SW480 (cell line): ENCODE results near the gene RNF34.
A peak's percentile ranks its signal among the peaks of the same experiment; 100 is the strongest.

Experiments used
- DNase-seq: peaks from one replicate; pipeline ENCODE4 v3.0.0-alpha.2; 2016; ENCODE audit warnings: low spot score

Gene RNF34

DNA sequence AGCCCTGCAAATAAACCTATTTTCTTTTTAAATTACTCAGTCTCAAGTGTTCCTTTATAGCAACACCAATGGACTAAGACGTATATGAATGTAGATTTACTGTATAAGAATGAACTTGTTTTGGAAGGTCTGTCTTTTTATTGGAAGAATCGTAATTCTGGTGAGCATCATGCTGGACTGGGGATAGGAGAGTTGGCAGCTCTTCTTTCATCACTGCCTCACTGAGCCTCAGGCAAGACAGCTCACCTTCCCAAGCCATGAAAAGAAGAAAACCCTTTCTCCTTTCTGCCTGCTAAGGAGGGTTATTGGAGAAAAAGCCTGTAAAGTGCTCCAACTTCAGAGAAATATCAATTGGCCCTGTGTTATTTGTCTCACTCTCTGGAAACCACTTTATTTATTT, 9.1 kb upstream of the RNF34 start:
- DNase-seq, result no peak

- no peak for DNase-seq
These were observed 8.1 kb upstream of the RNF34 start for GRCh38 chr12:121391619-121392324.

- no peak for DNase-seq
These were observed 7.6 kb upstream of the RNF34 start for GRCh38 chr12:121392325-121392716.

GRCh38 chr12:121397521-121397920, 2.4 kb upstream of the RNF34 start:
- no peak for DNase-seq

GRCh38 chr12:121398355-121398754, 1.6 kb upstream of the RNF34 start:
- DNase-seq, result no peak

DNA sequence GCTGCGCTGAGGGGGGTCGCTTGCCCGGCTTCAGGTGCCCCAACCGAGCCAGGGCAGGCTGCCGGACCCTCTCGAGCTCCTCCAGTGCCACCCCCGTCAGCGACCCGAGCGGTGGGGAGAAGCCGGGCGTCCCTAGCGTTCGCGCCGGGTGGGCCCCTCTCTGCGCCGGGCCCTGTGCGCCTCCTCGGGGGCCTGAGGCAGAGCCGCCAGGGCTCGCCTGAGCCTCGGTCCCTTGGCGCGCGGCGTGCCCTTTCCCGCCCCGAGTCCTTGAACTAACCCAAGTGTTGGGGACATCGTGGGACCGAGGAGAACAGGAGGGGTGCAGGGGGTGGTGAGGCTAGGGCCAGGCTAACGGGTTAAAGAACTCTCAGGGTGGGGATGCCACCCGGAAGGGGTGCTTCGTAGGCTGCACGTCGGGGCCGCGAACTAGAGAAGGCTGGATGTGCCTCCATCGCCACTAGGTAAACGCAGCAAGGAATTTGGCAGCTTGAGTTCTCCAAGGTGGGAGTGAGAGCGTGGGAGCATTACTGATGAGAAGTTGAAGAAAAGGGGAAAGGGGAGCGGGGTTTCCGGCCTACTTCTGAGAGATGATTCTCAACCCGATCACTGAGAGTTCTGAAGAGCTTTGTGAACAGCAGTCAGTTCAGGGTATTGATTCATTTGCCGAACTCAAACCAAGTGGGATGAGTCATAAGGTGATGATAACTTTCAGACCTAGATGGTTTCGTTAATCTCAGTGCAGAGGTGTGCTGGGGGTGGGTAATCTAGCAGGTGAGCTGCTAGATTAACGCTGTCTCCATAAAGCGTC, 618 bp downstream of the RNF34 start:
- DNase-seq, result peak; percentile 52

DNA sequence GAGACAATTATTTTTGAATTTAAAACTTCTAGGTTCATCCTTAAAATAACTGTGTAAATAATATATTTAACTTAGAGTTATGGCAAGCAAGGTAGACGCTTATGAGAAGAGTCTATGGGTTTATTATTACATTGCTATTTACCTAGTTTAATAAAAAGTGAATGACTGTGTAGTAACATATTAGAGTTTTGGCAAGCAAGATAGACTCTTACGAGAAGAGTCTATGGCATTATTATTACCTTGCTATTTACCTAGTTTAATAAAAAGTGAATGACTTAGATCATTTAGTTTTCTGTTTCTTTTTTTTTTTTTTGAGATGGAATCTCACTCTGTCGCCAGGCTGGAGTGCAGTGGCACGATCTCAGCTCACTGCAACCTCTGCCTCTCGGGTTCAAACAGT, 3.8 kb downstream of the RNF34 start:
- DNase-seq, result no peak

DNA sequence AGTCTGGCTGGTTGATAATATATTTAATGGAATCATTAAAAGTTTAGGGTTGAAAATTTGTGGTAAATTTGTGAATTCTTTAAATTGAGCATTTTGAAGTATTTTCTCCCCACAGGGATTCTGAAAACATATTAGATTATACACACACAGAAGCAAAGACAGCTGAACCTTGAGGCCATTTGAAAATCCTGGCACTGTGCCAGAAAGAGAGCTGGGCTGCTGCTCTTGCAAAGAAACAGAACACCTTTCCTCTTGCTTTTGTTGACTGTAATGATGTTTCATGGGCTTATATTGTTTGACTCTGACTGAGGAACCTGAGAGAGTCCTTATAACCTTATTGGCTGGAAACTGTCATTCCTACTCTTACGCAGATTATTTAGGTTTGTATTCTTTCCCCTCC, 4.8 kb downstream of the RNF34 start:
- no peak for DNase-seq

DNA sequence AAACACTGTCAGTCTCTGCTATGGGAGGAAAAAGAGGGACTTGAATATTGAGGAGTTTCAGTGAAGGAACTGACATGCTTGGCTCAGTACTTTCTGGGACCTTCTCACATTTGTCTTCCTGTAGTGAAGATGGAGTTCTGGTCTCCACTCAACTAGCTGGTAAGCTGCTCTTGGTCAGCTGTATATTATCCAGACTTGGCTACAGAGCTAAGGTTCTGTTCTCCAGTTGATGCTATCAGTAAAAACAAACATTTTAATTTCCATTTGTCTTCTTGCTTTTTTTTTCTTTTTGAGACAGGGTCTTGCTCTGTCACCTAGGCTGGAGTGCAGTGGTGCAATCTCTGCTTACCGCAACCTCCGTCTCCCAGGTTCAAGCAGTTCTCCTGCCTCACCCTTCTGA, 5.3 kb downstream of the RNF34 start:
- no peak for DNase-seq

GRCh38 chr12:121413917-121414316, 14.0 kb downstream of the RNF34 start:
- no peak for DNase-seq

DNA sequence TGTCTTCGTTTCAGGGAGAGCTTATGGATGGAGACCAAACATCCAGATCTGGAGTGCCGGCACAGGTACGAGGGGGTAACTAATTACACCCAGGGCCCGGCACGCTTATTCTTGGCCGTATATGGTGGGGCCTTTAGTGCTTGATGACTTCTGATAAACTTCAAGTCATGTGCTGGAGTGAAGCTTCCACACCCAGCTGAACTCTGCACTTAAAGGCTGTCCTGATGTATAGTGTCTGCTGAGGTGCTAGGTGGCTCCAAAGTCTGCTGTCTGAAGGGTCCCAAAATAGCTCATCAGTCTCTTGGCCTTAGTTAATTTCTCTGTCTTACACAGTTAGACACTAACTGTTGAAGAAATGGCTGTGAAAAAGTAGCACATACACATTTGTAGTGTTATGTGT, 17.9 kb downstream of the RNF34 start:
- DNase-seq, result no peak

DNA sequence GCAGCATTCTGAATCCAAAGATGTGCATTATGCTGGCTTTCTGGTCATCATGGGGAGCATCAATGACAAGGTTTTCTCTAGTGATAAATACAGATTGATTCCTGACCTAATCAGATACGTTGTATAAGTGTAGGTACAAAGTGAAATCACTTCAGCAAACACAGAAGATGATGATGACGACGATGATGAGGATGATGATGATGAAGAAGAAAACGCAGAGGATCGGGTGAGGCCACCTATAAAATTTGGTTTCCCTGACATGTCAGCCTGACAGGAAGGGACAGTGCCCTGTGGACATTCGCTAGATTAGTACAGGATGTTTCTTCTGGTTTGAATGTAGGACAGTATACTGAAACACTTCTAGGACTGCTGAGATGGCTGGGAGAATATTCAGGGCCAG, 20.2 kb downstream of the RNF34 start:
- DNase-seq, result no peak

GRCh38 chr12:121423253-121423652, 23.3 kb downstream of the RNF34 start:
- DNase-seq, result no peak

GRCh38 chr12:121423682-121424623, 24.0 kb downstream of the RNF34 start:
- DNase-seq, result no peak

DNA sequence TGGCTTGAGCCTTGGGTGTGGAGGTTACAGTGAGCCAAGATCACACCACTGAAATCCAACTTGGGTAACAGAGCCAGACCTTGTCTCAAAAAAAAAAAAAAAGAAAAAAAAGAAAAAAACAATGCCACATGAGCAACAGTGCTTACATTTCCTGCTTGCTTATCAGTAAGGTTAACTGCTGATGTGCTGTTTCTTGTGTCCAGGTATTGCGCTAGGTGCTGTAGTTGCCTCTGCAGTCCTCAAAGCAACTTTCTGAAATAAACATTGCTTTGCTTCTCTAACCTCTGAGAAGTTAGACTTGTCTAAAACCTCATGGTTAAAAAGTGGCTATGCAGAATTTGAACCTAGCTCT, 24.7 kb downstream of the RNF34 start:
- DNase-seq, result no peak

GRCh38 chr12:121427556-121428050, 27.7 kb downstream of the RNF34 start:
- DNase-seq, result no peak

GRCh38 chr12:121428883-121429282, 29.0 kb downstream of the RNF34 start:
- DNase-seq, result no peak

DNA sequence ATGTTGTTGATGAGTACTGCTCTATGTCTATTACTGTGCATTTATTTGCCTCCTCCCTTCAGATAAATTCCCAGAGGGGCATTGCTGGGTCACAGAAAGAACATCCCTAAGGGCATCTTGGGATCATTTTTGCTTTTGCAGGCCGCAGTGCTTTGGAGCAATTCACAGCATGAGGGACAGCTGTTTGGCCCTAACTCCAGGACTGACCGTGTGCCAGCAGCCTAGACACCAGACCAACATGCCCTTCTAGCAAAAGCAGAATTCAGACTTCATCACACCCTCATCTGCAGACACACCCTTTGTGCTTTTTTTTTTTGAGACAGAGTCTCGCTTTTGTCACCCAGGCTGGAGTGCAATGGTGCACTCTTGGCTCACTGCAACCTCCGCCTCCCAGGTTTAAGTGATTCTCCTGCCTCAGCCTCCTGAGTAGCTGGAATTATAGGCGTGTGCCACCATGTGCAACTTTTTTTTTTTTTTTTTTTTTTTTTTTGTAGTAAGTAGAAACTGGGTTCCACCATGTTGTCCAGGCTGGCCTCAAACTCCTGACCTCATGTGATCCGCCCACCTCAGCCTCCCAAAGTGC, 31.0 kb downstream of the RNF34 start:
- DNase-seq, result no peak

GRCh38 chr12:121432740-121433480, 33.0 kb downstream of the RNF34 start:
- no peak for DNase-seq

- DNase-seq, result no peak
These were observed 36.8 kb downstream of the RNF34 start for GRCh38 chr12:121436706-121437105.

DNA sequence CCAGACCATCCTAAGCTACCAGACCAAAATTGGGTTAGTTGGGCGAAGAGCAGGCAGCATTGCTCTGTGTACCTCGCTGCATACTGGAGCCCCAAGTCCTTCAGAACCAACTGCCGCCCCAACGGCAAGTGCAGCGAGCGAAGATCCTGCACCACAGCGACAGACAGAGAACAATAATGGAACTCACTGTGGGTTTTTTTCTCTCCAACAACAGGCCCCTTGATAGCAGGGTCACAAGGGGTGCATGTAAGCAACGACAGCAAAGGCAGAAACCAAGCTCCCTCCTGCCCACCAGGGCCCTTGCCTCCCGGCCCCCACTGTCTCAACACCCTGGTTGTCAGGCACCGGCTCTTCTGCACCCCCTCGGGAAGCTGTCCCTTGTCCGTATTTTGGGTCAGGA, 39.0 kb downstream of the RNF34 start:
- no peak for DNase-seq
